K562 (cell line): Measurements from ENCODE around the gene AACS. TPM values are rescaled to one million over a fixed set of nuclear protein-coding genes. Genes with fewer than 3 reads are reported as not detected.
A peak's percentile ranks its signal among the peaks of the same experiment; 100 is the strongest.

Source experiments
- ATF1 ChIP-seq, 2 experiments: fragments of 450-650 bp in 1 of 2; IDR thresholded peaks; 2 replicates each; pipeline ENCODE4 v1.6.1; 2016; ENCODE audit warnings: missing compliant biosample characterization in 1 of 2, missing genetic modification characterization in 1 of 2
- FOXK1 ChIP-seq: sonication (generic); formaldehyde crosslinking; IDR thresholded peaks from 2 replicates; pipeline ENCODE4 v1.8.0; 2022; ENCODE audit warnings: missing genetic modification reagents, mild to moderate bottlenecking, borderline replicate concordance
- GABPB1 ChIP-seq: sonication (generic); formaldehyde crosslinking; IDR thresholded peaks from 2 replicates; pipeline ENCODE4 v1.8.0; 2022; ENCODE audit warnings: mild to moderate bottlenecking, missing genetic modification reagents
- HDAC8 ChIP-seq: fragments of 450-650 bp; IDR thresholded peaks from 2 replicates; pipeline ENCODE4 v1.6.1; 2016; ENCODE audit warnings: mild to moderate bottlenecking, missing genetic modification characterization, moderate library complexity, missing compliant biosample characterization
- HMG20B ChIP-seq: fragments of 250-450 bp; sonication (Bioruptor Pico); IDR thresholded peaks from 2 replicates; pipeline ENCODE4 v1.5.0; 2021; ENCODE audit warnings: mild to moderate bottlenecking
- KAT2B ChIP-seq: IDR thresholded peaks from one replicate; pipeline ENCODE4 v1.6.1; 2012; ENCODE audit warnings: low read depth, mild to moderate bottlenecking, control low read depth, inconsistent platforms, low read length, moderate library complexity
- KLF16 ChIP-seq: IDR thresholded peaks from 2 replicates; pipeline ENCODE4 v1.6.1; 2016; ENCODE audit warnings: antibody characterized with exemption
- MCM5 ChIP-seq: fragments of 450-650 bp; IDR thresholded peaks from 2 replicates; pipeline ENCODE4 v1.6.1; 2016; ENCODE audit warnings: low read depth
- RCOR1 ChIP-seq, 2 experiments: IDR thresholded peaks; 2 replicates each; pipeline ENCODE4 v1.6.1; 2012; ENCODE audit warnings: low read depth in 2 of 2, low read length in 2 of 2, borderline replicate concordance in 1 of 2, improper control_type of control experiment in 1 of 2
- RFX1 ChIP-seq: fragments of 450-650 bp; IDR thresholded peaks from 2 replicates; pipeline ENCODE4 v1.6.1; 2016; ENCODE audit warnings: mild to moderate bottlenecking, moderate library complexity
- U2AF1 ChIP-seq: fragments of 200-400 bp; formaldehyde crosslinking; optimal IDR thresholded peaks from 2 replicates; pipeline ENCODE3; 2017; ENCODE audit warnings: mild to moderate bottlenecking, low read depth, low read length, moderate library complexity
- ZNF133 ChIP-seq: fragments of 250-450 bp; sonication (Bioruptor Pico); IDR thresholded peaks from 2 replicates; pipeline ENCODE4 v1.4.0; 2020; ENCODE audit warnings: mild to moderate bottlenecking
- polyA plus RNA-seq, 8 experiments: library from polyadenylated mRNA; depleted of rRNA in 4 of 8; stranded (reverse) in 5 of 8; unstranded in 3 of 8; fragments of >200 nt; fragmentation: Nextera tagmentation in 2 of 8; fragmentation: Illumina TruSeq in 1 of 8; extraction: Ambion mirVana in 2 of 8; extraction: Trizol in 1 of 8; gene quantifications; 2 replicates each; pipeline versions ENCODE4 v1.2.1 to v1.2.3, GENCODE V29; 2011 to 2014; ENCODE audit warnings: inconsistent platforms in 1 of 8, missing spikeins in 1 of 8
- total RNA-seq, 7 experiments: library from RNA; depleted of rRNA in 6 of 7; stranded (reverse); fragments of >200 nt in 6 of 7; fragmentation: Illumina TruSeq in 2 of 7; extraction: Trizol in 2 of 7; gene quantifications; 2 replicates each; pipeline versions ENCODE4 v1.2.1 to v1.2.3, GENCODE V29; 2011 to 2021; ENCODE audit warnings: low replicate concordance in 1 of 7
- TF ChIP-seq, protein P1 (sequence below): fragments of 450-650 bp; IDR thresholded peaks from 2 replicates; pipeline ENCODE4 v1.7.1; 2018; ENCODE audit warnings: mild to moderate bottlenecking, low read depth; ENCODE audit not compliant: partially characterized antibody
- TF ChIP-seq, protein P2 (sequence below): sonication (generic); formaldehyde crosslinking; IDR thresholded peaks from 2 replicates; pipeline ENCODE4 v1.8.0; 2022; ENCODE audit warnings: mild to moderate bottlenecking, missing genetic modification reagents
- TF ChIP-seq, protein P3 (sequence below): IDR thresholded peaks from 3 replicates; pipeline ENCODE4 v1.6.1; 2011; ENCODE audit warnings: borderline replicate concordance, mild to moderate bottlenecking, moderate library complexity; ENCODE audit not compliant: insufficient read length; ENCODE audit errors: extremely low read depth
- TF ChIP-seq, protein P4 (sequence below): fragments of 450-650 bp; IDR thresholded peaks from 2 replicates; pipeline ENCODE4 v1.6.1; 2016

AACS gene
- total and polyA plus RNA-seq, 9 of the 15 experiments (the other 6 are each of a cell fraction or from before 2014, with no cell fraction given): 2.4 to 13.0 (median 6.0) TPM

DNA sequence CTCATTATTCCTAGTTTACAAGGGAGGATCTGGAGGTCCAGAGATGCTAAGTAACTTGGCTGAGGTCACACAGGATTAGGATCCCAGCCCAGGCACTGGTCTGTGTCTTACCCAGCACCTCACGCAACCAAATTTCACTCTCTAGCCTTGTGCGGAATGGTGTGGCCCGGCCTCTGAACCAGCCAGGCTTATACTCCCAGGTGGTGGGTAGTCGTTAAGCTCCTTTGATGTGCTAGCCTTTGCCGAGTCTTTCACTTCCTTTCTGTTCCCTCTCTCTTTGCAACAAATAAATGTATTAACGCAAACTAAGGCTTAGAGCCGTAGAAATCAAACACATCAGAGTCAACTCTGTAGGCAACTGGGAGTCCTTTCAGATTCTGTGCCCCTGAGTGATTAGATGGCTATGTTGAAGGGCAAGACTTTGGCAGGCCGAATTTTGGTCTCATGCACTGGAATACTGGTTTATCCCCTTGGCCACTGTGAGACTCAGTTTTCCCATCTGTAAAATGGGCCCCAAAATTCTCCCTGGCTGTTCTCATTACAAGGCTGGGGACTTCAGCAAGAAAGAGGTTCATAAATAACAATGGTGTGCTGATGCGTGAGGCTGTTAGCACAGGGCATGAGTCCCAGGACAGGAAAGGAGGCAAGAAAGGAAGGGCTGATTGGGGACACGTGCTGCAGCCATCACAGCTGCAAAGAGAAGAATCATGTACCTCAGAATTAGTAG, 126.3 kb downstream of the AACS start (continued):
- TF ChIP-seq U2AF1: no peak
- no peak for TF ChIP-seq ATF1 (CRISPR knock-in tag; IDR thresholded peaks at IDR 0.05)
- no peak for TF ChIP-seq ATF1 (tag; IDR thresholded peaks at IDR 0.05)
- no peak for TF ChIP-seq RFX1
- TF ChIP-seq KLF16: no peak
- TF ChIP-seq ZNF133: no peak
- no peak for TF ChIP-seq FOXK1 (CRISPR knock-in tag)
- no peak for TF ChIP-seq GABPB1 (CRISPR knock-in tag)
- TF ChIP-seq, protein P1, sequence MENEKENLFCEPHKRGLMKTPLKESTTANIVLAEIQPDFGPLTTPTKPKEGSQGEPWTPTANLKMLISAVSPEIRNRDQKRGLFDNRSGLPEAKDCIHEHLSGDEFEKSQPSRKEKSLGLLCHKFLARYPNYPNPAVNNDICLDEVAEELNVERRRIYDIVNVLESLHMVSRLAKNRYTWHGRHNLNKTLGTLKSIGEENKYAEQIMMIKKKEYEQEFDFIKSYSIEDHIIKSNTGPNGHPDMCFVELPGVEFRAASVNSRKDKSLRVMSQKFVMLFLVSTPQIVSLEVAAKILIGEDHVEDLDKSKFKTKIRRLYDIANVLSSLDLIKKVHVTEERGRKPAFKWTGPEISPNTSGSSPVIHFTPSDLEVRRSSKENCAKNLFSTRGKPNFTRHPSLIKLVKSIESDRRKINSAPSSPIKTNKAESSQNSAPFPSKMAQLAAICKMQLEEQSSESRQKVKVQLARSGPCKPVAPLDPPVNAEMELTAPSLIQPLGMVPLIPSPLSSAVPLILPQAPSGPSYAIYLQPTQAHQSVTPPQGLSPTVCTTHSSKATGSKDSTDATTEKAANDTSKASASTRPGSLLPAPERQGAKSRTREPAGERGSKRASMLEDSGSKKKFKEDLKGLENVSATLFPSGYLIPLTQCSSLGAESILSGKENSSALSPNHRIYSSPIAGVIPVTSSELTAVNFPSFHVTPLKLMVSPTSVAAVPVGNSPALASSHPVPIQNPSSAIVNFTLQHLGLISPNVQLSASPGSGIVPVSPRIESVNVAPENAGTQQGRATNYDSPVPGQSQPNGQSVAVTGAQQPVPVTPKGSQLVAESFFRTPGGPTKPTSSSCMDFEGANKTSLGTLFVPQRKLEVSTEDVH: no peak
- TF ChIP-seq MCM5: no peak
- TF ChIP-seq, protein P2, sequence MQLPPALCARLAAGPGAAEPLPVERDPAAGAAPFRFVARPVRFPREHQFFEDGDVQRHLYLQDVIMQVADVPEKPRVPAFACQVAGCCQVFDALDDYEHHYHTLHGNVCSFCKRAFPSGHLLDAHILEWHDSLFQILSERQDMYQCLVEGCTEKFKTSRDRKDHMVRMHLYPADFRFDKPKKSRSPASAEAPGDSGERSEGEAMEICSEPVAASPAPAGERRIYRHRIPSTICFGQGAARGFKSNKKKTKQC: no peak
- TF ChIP-seq RCOR1 (IDR thresholded peaks at IDR 0.05; ENCODE audit: borderline replicate concordance in 1 of 2, low read depth in 2 of 2, low read length in 2 of 2): 0 out of 4 replicates have a peak, but pooled peaks of 1 of the 2 experiments have one; percentile 9
- TF ChIP-seq, protein P3, sequence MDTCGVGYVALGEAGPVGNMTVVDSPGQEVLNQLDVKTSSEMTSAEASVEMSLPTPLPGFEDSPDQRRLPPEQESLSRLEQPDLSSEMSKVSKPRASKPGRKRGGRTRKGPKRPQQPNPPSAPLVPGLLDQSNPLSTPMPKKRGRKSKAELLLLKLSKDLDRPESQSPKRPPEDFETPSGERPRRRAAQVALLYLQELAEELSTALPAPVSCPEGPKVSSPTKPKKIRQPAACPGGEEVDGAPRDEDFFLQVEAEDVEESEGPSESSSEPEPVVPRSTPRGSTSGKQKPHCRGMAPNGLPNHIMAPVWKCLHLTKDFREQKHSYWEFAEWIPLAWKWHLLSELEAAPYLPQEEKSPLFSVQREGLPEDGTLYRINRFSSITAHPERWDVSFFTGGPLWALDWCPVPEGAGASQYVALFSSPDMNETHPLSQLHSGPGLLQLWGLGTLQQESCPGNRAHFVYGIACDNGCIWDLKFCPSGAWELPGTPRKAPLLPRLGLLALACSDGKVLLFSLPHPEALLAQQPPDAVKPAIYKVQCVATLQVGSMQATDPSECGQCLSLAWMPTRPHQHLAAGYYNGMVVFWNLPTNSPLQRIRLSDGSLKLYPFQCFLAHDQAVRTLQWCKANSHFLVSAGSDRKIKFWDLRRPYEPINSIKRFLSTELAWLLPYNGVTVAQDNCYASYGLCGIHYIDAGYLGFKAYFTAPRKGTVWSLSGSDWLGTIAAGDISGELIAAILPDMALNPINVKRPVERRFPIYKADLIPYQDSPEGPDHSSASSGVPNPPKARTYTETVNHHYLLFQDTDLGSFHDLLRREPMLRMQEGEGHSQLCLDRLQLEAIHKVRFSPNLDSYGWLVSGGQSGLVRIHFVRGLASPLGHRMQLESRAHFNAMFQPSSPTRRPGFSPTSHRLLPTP: no peak
- no peak for TF ChIP-seq HDAC8 (tag)
- TF ChIP-seq HMG20B (CRISPR knock-in tag): no peak
- TF ChIP-seq, protein P4, sequence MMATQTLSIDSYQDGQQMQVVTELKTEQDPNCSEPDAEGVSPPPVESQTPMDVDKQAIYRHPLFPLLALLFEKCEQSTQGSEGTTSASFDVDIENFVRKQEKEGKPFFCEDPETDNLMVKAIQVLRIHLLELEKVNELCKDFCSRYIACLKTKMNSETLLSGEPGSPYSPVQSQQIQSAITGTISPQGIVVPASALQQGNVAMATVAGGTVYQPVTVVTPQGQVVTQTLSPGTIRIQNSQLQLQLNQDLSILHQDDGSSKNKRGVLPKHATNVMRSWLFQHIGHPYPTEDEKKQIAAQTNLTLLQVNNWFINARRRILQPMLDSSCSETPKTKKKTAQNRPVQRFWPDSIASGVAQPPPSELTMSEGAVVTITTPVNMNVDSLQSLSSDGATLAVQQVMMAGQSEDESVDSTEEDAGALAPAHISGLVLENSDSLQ: no peak
- TF ChIP-seq KAT2B: no peak
- TF ChIP-seq, all 486 proteins: peak for 5
